ENCODE measurements around the gene HSPA5. TPM values are rescaled to one million over a fixed set of nuclear protein-coding genes. Genes with fewer than 3 reads are reported as not detected.

HSPA5 gene
- total RNA-seq, 1 donor from 2014 or later = 620 TPM

DNA sequence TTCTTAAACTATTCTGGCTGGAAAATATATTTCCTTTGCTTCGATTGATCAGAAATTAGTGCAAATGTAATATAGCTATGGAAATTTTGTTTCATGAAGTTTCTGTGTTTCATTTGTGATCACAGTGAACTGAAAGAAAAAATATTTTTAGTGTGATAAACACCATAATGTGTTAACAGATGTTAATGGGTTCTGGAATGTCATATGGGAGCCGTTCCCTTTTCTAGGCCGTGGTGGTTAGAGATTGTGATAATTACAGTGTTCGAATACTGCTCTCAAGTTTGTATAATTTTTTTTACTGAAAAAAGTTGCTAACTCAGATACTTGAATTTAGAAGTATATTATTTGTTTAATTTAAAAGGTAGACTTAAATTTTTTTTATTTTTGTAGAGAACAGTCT lies 39.8 kb upstream of the HSPA5 start:
- H3K27me3 Mint-ChIP-seq (ENCODE audit: low read depth, unreplicated experiment) = no peaks in the 10 kb centered on the region
- Histone ChIP-seq H2AFZ (ENCODE audit: low read depth, low read length) (no peak overlapping the region), H4K20me1 (ENCODE audit: insufficient read depth, low read length) (peaks cover 70% of the 10 kb centered on the region), H3K4me2 (ENCODE audit: low read length) (no peak overlapping the region), H3K9ac (ENCODE audit: low read length) (no peak overlapping the region), H3K4me1 (ENCODE audit: insufficient read depth, low read length) (no peaks in the 10 kb centered on the region), H3K27ac (ENCODE audit: low read depth, low read length) (no peak overlapping the region), H3K4me3 (ENCODE audit: insufficient read depth, low read depth, low read length) (no peak overlapping the region), H3K36me3 (ENCODE audit: insufficient read depth, low read length) (no peaks in the 10 kb centered on the region), H3K79me2 (ENCODE audit: insufficient read depth, low read length) (peaks cover 92% of the 10 kb centered on the region), H3K9me3 (ENCODE audit: insufficient read depth, low read depth, low read length) (no peaks in the 10 kb centered on the region), H3K27me3 (ENCODE audit: insufficient read depth, low read length) (no peaks in the 10 kb centered on the region)
- H3K4me1 Mint-ChIP-seq (ENCODE audit: low read depth, unreplicated experiment) = no peaks in the 10 kb centered on the region
- no peak overlapping the region for H3K4me3 Mint-ChIP-seq (ENCODE audit: unreplicated experiment)
- TF ChIP-seq EZH2 (IDR thresholded peaks at IDR 0.05; ENCODE audit: insufficient read depth, low read length) (no peak), CTCF (IDR thresholded peaks at IDR 0.05; ENCODE audit: insufficient read depth, low read depth, low read length) (no peak)
- H3K36me3 Mint-ChIP-seq (ENCODE audit: low read depth, unreplicated experiment) = no peaks in the 10 kb centered on the region
- H3K27ac Mint-ChIP-seq (ENCODE audit: unreplicated experiment) = no peak overlapping the region
- FAIRE-seq = no peak
- no peak for DNase-seq (ENCODE audit: low read depth)
- H3K9me3 Mint-ChIP-seq (ENCODE audit: unreplicated experiment) = no peaks in the 10 kb centered on the region

- H3K27me3 Mint-ChIP-seq (ENCODE audit: low read depth, unreplicated experiment) = no peaks in the 10 kb centered on the region
- DNase-seq (ENCODE audit: low read depth) = no peak
- Histone ChIP-seq H4K20me1 (ENCODE audit: insufficient read depth, low read length) (peaks cover 59% of the 10 kb centered on the region), H2AFZ (ENCODE audit: low read depth, low read length) (no peak overlapping the region), H3K27ac (ENCODE audit: low read depth, low read length) (no peak overlapping the region), H3K9me3 (ENCODE audit: insufficient read depth, low read depth, low read length) (no peaks in the 10 kb centered on the region), H3K4me1 (ENCODE audit: insufficient read depth, low read length) (no peaks in the 10 kb centered on the region), H3K9ac (ENCODE audit: low read length) (no peak overlapping the region), H3K4me2 (ENCODE audit: low read length) (no peak overlapping the region), H3K79me2 (ENCODE audit: insufficient read depth, low read length) (peaks cover 95% of the 10 kb centered on the region), H3K27me3 (ENCODE audit: insufficient read depth, low read length) (no peaks in the 10 kb centered on the region), H3K36me3 (ENCODE audit: insufficient read depth, low read length) (no peaks in the 10 kb centered on the region), H3K4me3 (ENCODE audit: insufficient read depth, low read depth, low read length) (no peak overlapping the region)
- FAIRE-seq = no peak
- no peak overlapping the region for H3K4me3 Mint-ChIP-seq (ENCODE audit: unreplicated experiment)
- H3K27ac Mint-ChIP-seq (ENCODE audit: unreplicated experiment) = no peak overlapping the region
- H3K9me3 Mint-ChIP-seq (ENCODE audit: unreplicated experiment) = no peaks in the 10 kb centered on the region
- no peak for TF ChIP-seq EZH2 (IDR thresholded peaks at IDR 0.05; ENCODE audit: insufficient read depth, low read length)
- TF ChIP-seq CTCF (IDR thresholded peaks at IDR 0.05; ENCODE audit: insufficient read depth, low read depth, low read length) = no peak
- peaks cover 5% of the 10 kb centered on the region for H3K4me1 Mint-ChIP-seq (ENCODE audit: low read depth, unreplicated experiment)
- H3K36me3 Mint-ChIP-seq (ENCODE audit: low read depth, unreplicated experiment) = no peaks in the 10 kb centered on the region
These were observed 36.3 kb upstream of the HSPA5 start for GRCh38 chr9:125277411-125277810.

- no peaks in the 10 kb centered on the region for H3K9me3 Mint-ChIP-seq (ENCODE audit: unreplicated experiment)
- Histone ChIP-seq H2AFZ (ENCODE audit: low read depth, low read length) (no peak overlapping the region), H3K9me3 (ENCODE audit: insufficient read depth, low read depth, low read length) (no peaks in the 10 kb centered on the region), H3K27ac (ENCODE audit: low read depth, low read length) (no peak overlapping the region), H3K4me2 (ENCODE audit: low read length) (no peak overlapping the region), H3K27me3 (ENCODE audit: insufficient read depth, low read length) (no peaks in the 10 kb centered on the region), H3K36me3 (ENCODE audit: insufficient read depth, low read length) (no peaks in the 10 kb centered on the region), H3K4me1 (ENCODE audit: insufficient read depth, low read length) (no peaks in the 10 kb centered on the region), H3K9ac (ENCODE audit: low read length) (no peak overlapping the region), H4K20me1 (ENCODE audit: insufficient read depth, low read length) (peaks cover 59% of the 10 kb centered on the region), H3K79me2 (ENCODE audit: insufficient read depth, low read length) (peaks cover 95% of the 10 kb centered on the region), H3K4me3 (ENCODE audit: insufficient read depth, low read depth, low read length) (no peak overlapping the region)
- FAIRE-seq (no peak), DNase-seq (ENCODE audit: low read depth) (no peak)
- no peaks in the 10 kb centered on the region for H3K36me3 Mint-ChIP-seq (ENCODE audit: low read depth, unreplicated experiment)
- no peak overlapping the region for H3K27ac Mint-ChIP-seq (ENCODE audit: unreplicated experiment)
- TF ChIP-seq CTCF (IDR thresholded peaks at IDR 0.05; ENCODE audit: insufficient read depth, low read depth, low read length) (no peak), EZH2 (IDR thresholded peaks at IDR 0.05; ENCODE audit: insufficient read depth, low read length) (no peak)
- H3K4me3 Mint-ChIP-seq (ENCODE audit: unreplicated experiment) = no peak overlapping the region
- peaks cover 5% of the 10 kb centered on the region for H3K4me1 Mint-ChIP-seq (ENCODE audit: low read depth, unreplicated experiment)
- no peaks in the 10 kb centered on the region for H3K27me3 Mint-ChIP-seq (ENCODE audit: low read depth, unreplicated experiment)
These were observed 35.6 kb upstream of the HSPA5 start for GRCh38 chr9:125276771-125277170.

Measured in astrocyte (in vitro differentiated cells and primary cell).